Measurements from ENCODE around the gene SCML1. TPM values are rescaled to one million over a fixed set of nuclear protein-coding genes. Genes with fewer than 3 reads are reported as not detected.

SCML1 gene, protein sequence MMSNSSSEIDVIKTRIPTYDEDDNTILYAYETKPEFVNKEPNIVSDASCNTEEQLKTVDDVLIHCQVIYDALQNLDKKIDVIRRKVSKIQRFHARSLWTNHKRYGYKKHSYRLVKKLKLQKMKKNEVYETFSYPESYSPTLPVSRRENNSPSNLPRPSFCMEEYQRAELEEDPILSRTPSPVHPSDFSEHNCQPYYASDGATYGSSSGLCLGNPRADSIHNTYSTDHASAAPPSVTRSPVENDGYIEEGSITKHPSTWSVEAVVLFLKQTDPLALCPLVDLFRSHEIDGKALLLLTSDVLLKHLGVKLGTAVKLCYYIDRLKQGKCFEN
- 6.4 and 7.9 TPM in 2 replicates for total RNA-seq

DNA sequence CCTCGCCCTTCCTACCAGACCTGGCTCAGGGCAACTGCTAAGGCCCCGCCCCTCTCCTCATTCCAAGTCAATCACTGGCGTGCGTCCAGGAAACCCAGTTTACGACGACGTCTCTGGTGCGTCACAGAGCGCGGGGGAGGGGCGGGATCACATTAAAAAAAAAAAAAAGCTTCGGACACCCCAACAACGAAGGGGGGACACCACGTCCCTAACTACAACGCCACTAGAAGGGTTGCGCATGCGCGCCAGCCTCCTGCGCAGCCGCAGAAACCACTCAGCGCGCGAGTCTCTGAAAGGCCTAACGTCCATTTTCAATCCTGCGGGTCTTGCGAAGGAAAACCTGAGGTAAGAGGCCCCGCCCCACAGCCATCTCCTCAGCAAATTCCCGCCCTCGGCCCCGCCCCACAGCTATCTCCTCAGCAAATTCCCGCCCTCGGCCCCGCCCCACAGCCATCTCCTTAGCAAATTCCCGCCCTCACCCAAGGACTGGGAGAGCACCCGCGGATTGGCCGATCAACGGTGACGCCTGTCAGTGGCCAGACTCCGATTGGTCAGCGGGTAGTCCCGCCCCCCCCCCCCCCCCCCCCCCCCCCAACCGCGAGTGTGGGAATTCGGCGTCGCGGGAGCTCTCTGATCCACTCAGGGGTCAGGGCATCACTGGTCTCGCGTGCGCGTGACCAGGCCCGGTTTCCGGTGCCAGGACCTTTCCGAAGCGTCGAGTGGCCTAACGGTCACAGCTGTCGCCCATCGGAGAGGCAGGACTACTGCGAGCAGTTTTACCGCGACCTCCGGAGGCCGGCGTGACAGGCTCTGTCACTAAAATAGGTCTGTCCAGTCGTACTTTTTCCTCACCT is at the start of gene SCML1:
Gene SCML1 (plus strand): TSS at position 638 of the 854 bp plus-strand sequence. CDS start 6,694 bp downstream, outside the sequence.

Other genes with a start within 250 kb of the SCML1 start
- 0.14 and 0.92 TPM in 2 replicates for gene RAI2, start 123.8 kb downstream of the SCML1 start, total RNA-seq